Neutrophil (primary cell): ENCODE data around the gene GAK.

Source experiments
- H3K27ac ChIP-seq: fragments of 200-600 bp; sonication (generic); 2 replicates; pipeline ENCODE4 v1.5.1; 2016; ENCODE audit warnings: mild to moderate bottlenecking, moderate library complexity
- H3K27me3 ChIP-seq: fragments of 200-600 bp; sonication (generic); 2 replicates; pipeline ENCODE4 v1.6.0; 2016; ENCODE audit warnings: mild to moderate bottlenecking
- H3K36me3 ChIP-seq: fragments of 200-600 bp; sonication (generic); 2 replicates; pipeline ENCODE4 v1.5.1; 2017
- H3K4me1 ChIP-seq, 2 experiments: fragments of 200-600 bp in 1 of 2; sonication (generic) in 1 of 2; 1 replicate in 1 of 2; 2 replicates in 1 of 2; pipeline versions ENCODE4 v1.5.1 to v1.6.1; 2013 to 2016; ENCODE audit warnings: low read depth in 1 of 2, low read length in 1 of 2, mild to moderate bottlenecking in 1 of 2, moderate library complexity in 1 of 2; ENCODE audit not compliant: control insufficient read depth in 1 of 2, insufficient read depth in 1 of 2
- H3K4me3 ChIP-seq, 2 experiments: fragments of 200-600 bp in 1 of 2; sonication (generic) in 1 of 2; 1 replicate in 1 of 2; 2 replicates in 1 of 2; pipeline ENCODE4 v1.5.1; 2013 to 2016; ENCODE audit warnings: low read depth in 1 of 2, low read length in 1 of 2, mild to moderate bottlenecking in 1 of 2, moderate library complexity in 1 of 2
- H3K9me3 ChIP-seq: fragments of 200-600 bp; sonication (generic); 2 replicates; pipeline ENCODE4 v1.5.1; 2016
- CTCF ChIP-seq: fragments of 200-600 bp; sonication (generic); IDR thresholded peaks from 2 replicates; pipeline ENCODE4 v1.5.1; 2016; ENCODE audit warnings: antibody characterized with exemption

The GAK gene

DNA sequence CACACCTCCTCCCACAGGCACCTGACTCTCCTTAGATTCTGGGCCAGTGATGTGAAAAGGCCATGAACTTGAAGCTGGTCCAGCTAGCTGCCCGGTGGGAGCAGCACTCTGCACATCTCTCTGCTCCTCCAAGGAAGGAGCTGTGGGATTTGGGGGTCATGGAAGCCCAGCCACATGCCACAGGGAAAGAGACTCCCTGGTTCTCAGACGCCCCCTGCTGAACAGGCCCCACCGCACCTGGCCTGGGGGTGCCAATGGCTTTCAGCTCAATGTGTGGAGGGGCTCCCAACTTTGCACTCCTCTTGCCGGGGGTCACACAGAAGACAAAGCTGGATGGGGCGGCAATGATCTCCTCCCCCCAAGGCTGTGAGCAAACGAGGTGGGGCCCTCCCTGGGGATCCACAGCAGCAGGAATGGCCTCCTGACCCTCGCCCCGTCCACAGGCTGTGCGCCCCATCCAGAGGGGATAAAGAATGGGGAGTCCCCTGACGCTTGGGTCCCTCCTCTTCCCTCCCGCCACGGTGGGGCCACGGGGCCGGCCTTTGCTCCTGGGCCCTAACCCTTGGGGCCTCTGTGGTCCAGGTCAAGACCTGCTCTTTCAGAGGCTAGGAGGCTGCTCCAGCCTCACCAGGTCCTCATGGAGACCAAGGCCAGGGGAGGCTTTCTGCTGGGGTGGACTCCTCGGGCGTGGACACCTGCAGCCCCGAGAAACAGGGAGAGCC lies 51.3 kb downstream of the GAK start:
- Histone ChIP-seq H3K27ac (no peak overlapping the region), H3K4me3 (no peak overlapping the region), H3K36me3 (peaks cover 100% of the 10 kb centered on the region), H3K4me1 (no peaks in the 10 kb centered on the region), H3K27me3 (no peaks in the 10 kb centered on the region), H3K9me3 (no peaks in the 10 kb centered on the region)
- TF ChIP-seq CTCF = no peak

DNA sequence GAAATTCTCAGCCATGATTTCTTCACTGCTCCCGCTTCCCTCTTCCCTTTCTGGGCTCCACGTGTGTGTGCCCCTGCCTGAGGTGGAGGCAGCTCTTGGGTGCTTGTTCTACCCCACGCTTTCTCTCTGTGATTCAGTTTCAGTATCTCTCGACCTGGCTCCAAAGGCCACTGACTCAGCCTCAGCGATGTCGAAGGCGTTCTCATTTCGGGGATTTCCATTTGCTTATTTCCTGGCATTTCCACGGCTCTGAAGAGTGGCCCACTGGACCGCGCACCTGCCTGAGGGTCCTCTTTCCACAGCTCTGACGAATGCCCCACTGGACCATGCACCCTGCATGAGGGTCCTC lies 52.4 kb downstream of the GAK start:
- H3K4me1 ChIP-seq = no peaks in the 10 kb centered on the region
- no peaks in the 10 kb centered on the region for H3K27me3 ChIP-seq
- no peak overlapping the region for H3K4me3 ChIP-seq
- no peak overlapping the region for H3K27ac ChIP-seq
- H3K36me3 ChIP-seq = peaks cover 100% of the 10 kb centered on the region
- no peaks in the 10 kb centered on the region for H3K9me3 ChIP-seq
- no peak for TF ChIP-seq CTCF

DNA sequence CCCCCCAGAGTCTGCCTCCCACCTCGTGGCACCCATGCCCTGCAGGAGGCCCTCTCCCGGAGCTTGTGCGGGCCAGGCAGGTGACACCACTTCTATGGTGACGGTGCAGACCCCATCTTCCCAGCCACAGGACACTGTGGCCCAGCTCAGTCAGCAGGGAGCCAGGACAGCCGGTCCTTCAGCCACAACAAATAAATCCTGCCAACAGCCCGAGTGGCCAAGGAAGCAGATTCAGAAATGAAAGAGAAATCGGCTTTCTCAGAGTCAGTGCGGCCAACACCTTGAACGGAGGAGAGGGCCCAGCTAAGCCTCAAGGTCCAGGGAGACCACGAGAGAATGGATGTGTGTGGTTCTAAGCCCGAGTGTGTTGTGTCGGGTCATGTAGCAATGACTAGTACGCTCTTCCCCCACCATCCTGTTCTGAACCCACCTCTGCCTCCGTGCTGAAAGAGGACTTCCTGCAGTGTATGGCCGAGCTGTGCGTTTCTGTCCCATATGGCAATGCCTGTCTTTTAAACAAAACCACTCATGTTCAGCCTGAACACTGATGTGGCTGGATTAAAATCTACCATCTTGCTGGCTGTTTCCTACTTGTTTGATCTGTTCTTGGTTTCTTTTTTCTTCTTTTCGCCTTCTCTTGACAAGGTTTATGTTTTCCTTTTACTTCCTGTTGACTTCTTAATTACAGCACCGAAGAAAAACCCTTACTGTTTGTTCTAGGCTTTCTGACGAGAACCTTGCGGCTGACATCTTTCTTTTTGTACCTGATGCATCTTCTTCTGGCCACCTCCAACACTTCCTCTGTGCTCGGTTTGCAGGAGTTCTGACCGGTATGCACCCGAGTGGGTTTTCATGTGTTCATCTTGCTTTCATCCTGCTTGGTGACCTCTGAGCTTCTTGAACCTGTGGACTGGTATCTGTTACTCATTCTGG lies 53.1 kb downstream of the GAK start:
- Histone ChIP-seq H3K4me1 (no peaks in the 10 kb centered on the region), H3K27me3 (no peaks in the 10 kb centered on the region), H3K36me3 (peaks cover 100% of the 10 kb centered on the region), H3K9me3 (no peaks in the 10 kb centered on the region), H3K27ac (no peak overlapping the region), H3K4me3 (no peak overlapping the region)
- no peak for TF ChIP-seq CTCF

DNA sequence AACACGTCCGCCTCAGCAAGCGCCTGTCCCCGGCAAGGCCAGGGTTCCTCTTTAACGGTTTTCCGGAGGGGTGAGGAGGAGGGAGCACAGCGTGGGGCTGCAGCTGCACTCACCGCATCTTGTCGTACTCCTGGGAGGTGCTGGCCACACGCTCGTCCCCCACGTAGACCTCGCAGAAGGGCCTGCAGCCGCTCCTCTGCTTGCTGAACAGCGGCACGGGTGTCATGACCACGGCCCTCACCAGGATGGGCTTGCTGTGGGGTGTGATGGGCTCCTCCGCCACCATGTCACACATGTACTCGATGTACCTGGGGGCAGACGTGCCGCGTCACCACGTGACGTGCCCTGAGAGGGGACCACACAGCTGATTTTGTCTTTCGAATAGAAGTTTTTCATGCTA lies 54.6 kb downstream of the GAK start:
- Histone ChIP-seq H3K9me3 (no peaks in the 10 kb centered on the region), H3K4me3 (no peak overlapping the region), H3K27me3 (no peaks in the 10 kb centered on the region), H3K27ac (no peak overlapping the region), H3K4me1 (no peaks in the 10 kb centered on the region), H3K36me3 (peaks cover 100% of the 10 kb centered on the region)
- TF ChIP-seq CTCF = no peak

DNA sequence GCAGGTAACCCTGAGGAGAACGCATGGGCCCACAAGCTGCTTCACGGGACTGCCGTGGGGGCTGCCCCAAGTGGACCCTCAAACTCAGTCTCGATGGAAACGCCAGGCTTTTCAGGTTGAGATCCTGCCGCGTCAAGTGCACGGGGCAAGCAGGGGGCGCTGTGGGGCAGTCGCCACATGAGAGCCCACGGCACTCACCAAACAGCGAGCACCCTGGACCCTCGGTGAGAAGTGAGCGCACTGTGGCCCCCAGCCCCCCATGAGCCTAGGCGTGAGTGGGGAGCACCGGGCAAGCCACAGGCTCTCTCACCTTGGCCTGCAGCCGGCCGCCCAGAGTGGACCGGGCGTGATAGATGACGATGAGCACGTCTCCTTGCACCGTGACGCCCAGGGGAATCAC lies 55.3 kb downstream of the GAK start:
- Histone ChIP-seq H3K27ac (no peak overlapping the region), H3K27me3 (no peaks in the 10 kb centered on the region), H3K9me3 (no peaks in the 10 kb centered on the region), H3K36me3 (peaks cover 100% of the 10 kb centered on the region), H3K4me1 (no peaks in the 10 kb centered on the region), H3K4me3 (no peak overlapping the region)
- no peak for TF ChIP-seq CTCF
